Suprapubic skin (tissue), 3 donors: ENCODE results near the gene OSM.

Source experiments
- POLR2AphosphoS5 ChIP-seq, 3 donors: sonication (generic); formaldehyde crosslinking; IDR thresholded peaks; one replicate each; pipeline ENCODE4 v1.6.1; 2017; ENCODE audit warnings: antibody characterized with exemption in 3 of 3
- TF ChIP-seq, protein P1 (sequence below), 2 donors: fragments of 200-600 bp in 1 of 2; fragments of 450-650 bp in 1 of 2; sonication (generic) in 1 of 2; IDR thresholded peaks; one replicate each; pipeline ENCODE4 v1.5.1; 2016 to 2019; ENCODE audit warnings: antibody characterized with exemption in 2 of 2, mild to moderate bottlenecking in 1 of 2, moderate library complexity in 1 of 2

DNA sequence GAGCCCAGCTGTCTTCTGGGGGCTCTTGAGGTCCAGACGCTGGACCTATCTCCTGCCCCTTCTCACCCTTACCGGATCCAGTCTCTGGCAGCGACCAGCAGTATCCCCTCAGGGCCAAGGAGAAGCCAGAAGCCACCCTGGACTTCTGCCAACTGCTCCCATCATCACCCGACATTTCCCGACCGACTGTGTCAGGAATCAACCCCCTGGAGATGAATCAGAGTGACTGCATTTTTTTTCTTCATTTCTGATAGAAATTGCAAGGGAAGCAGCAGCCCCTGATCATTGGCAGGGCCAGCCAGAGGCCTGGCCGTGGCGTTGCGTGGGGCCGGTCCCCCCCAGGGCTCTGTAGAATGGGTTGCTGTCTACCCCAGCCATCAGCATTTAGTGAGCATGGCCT, 14.9 kb downstream of the OSM start:
- TF ChIP-seq, protein P1, sequence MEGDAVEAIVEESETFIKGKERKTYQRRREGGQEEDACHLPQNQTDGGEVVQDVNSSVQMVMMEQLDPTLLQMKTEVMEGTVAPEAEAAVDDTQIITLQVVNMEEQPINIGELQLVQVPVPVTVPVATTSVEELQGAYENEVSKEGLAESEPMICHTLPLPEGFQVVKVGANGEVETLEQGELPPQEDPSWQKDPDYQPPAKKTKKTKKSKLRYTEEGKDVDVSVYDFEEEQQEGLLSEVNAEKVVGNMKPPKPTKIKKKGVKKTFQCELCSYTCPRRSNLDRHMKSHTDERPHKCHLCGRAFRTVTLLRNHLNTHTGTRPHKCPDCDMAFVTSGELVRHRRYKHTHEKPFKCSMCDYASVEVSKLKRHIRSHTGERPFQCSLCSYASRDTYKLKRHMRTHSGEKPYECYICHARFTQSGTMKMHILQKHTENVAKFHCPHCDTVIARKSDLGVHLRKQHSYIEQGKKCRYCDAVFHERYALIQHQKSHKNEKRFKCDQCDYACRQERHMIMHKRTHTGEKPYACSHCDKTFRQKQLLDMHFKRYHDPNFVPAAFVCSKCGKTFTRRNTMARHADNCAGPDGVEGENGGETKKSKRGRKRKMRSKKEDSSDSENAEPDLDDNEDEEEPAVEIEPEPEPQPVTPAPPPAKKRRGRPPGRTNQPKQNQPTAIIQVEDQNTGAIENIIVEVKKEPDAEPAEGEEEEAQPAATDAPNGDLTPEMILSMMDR (IDR thresholded peaks at IDR 0.05) = no peak
- TF ChIP-seq POLR2AphosphoS5 (IDR thresholded peaks at IDR 0.05) = no peak
